HEK293 (cell line): ENCODE measurements around the gene DDI1.

ENCODE experiments used
- CTCF ChIA-PET: fragments of 350-600 bp; formaldehyde crosslinking; extraction: SDS; loops from one replicate; lab custom pipeline; 2021; ENCODE audit warnings: antibody characterized with exemption; lab: Yijun Ruan, JAX
- POLR2A ChIA-PET: fragments of 300-600 bp; formaldehyde crosslinking; extraction: SDS; loops from one replicate; lab custom pipeline; 2020; ENCODE audit warnings: antibody characterized with exemption, inconsistent platforms; lab: Yijun Ruan, JAX
- H3K27ac ChIP-seq: fragments of 200-500 bp; sonication (Bioruptor generic); 2 replicates; pipeline ENCODE4 v1.5.1; 2014; ENCODE audit warnings: low read depth, low read length, control low read depth, inconsistent platforms; ENCODE audit errors: extremely low read depth
- H3K36me3 ChIP-seq, 2 experiments: fragments of 200-500 bp in 1 of 2; sonication (Bioruptor generic) in 1 of 2; 1 replicate in 1 of 2; 2 replicates in 1 of 2; pipeline ENCODE4 v1.5.1; 2014 to 2017; ENCODE audit warnings: inconsistent platforms in 2 of 2, low read length in 2 of 2; ENCODE audit not compliant: control insufficient read depth in 2 of 2, insufficient read depth in 1 of 2
- H3K4me1 ChIP-seq: fragments of 200-500 bp; sonication (Bioruptor generic); 2 replicates; pipeline ENCODE4 v1.5.1; 2014; ENCODE audit warnings: mild to moderate bottlenecking, low read length, inconsistent platforms; ENCODE audit not compliant: control insufficient read depth, insufficient read depth
- H3K4me3 ChIP-seq: 2 replicates; pipeline ENCODE4 v1.5.1; 2011; ENCODE audit warnings: low read depth, mild to moderate bottlenecking, control low read depth, low read length, moderate library complexity
- H3K9me3 ChIP-seq: fragments of 200-500 bp; sonication (Bioruptor generic); 2 replicates; pipeline ENCODE4 v1.5.1; 2014; ENCODE audit warnings: low read depth, low read length, inconsistent platforms; ENCODE audit not compliant: control insufficient read depth, insufficient read depth
- HOXD13 ChIP-seq: sonication (generic); formaldehyde crosslinking; IDR thresholded peaks from 2 replicates; pipeline ENCODE4 v1.8.0; 2022; ENCODE audit warnings: missing genetic modification reagents, borderline replicate concordance
- MYNN ChIP-seq: fragments of 450-650 bp; formaldehyde crosslinking; IDR thresholded peaks from 2 replicates; pipeline ENCODE4 v1.5.1; 2016; ENCODE audit warnings: missing biosample characterization, missing genetic modification characterization, borderline replicate concordance
- RBAK ChIP-seq: fragments of 450-650 bp; formaldehyde crosslinking; IDR thresholded peaks from 2 replicates; pipeline ENCODE4 v1.5.1; 2016; ENCODE audit warnings: missing biosample characterization, missing genetic modification characterization
- ZNF146 ChIP-seq: fragments of 450-650 bp; formaldehyde crosslinking; IDR thresholded peaks from 2 replicates; pipeline ENCODE4 v1.5.1; 2016; ENCODE audit warnings: missing biosample characterization, missing genetic modification characterization
- ZNF2 ChIP-seq: fragments of 450-650 bp; formaldehyde crosslinking; IDR thresholded peaks from 2 replicates; pipeline ENCODE4 v1.5.1; 2016; ENCODE audit warnings: missing biosample characterization, missing genetic modification characterization
- ZNF248 ChIP-seq: fragments of 450-650 bp; formaldehyde crosslinking; IDR thresholded peaks from 2 replicates; pipeline ENCODE4 v1.5.1; 2017; ENCODE audit warnings: missing biosample characterization, missing genetic modification characterization
- ZNF302 ChIP-seq: fragments of 450-650 bp; formaldehyde crosslinking; IDR thresholded peaks from 2 replicates; pipeline ENCODE4 v1.5.1; 2016; ENCODE audit warnings: missing biosample characterization, missing genetic modification characterization, low read depth
- ZNF341 ChIP-seq: fragments of 450-650 bp; formaldehyde crosslinking; IDR thresholded peaks from 2 replicates; pipeline ENCODE4; 2016; ENCODE audit warnings: low read depth, missing biosample characterization, missing genetic modification characterization
- ZNF610 ChIP-seq: fragments of 450-650 bp; formaldehyde crosslinking; IDR thresholded peaks from 2 replicates; pipeline ENCODE4 v1.5.1; 2016; ENCODE audit warnings: missing biosample characterization, missing genetic modification characterization, borderline replicate concordance
- ZNF701 ChIP-seq: fragments of 450-650 bp; formaldehyde crosslinking; IDR thresholded peaks from 2 replicates; pipeline ENCODE4 v1.5.1; 2016; ENCODE audit warnings: missing biosample characterization, missing genetic modification characterization
- TF ChIP-seq, protein P1 (sequence below): fragments of 450-650 bp; formaldehyde crosslinking; IDR thresholded peaks from 2 replicates; pipeline ENCODE4 v1.5.1; 2016; ENCODE audit warnings: missing biosample characterization, missing genetic modification characterization
- TF ChIP-seq, protein P2 (sequence below): fragments of 450-650 bp; IDR thresholded peaks from 2 replicates; pipeline ENCODE4 v1.5.1; 2018; ENCODE audit warnings: missing biosample characterization, missing genetic modification characterization
- TF ChIP-seq, protein P3 (sequence below): fragments of 450-650 bp; formaldehyde crosslinking; IDR thresholded peaks from 2 replicates; pipeline ENCODE4 v1.5.1; 2016; ENCODE audit warnings: missing biosample characterization, missing genetic modification characterization, low read depth
- TF ChIP-seq, protein P4 (sequence below): fragments of 450-650 bp; formaldehyde crosslinking; optimal IDR thresholded peaks from 2 replicates; pipeline ENCODE3; 2016; ENCODE audit warnings: missing biosample characterization, mild to moderate bottlenecking, missing genetic modification characterization
- TF ChIP-seq, protein P5 (sequence below): fragments of 450-650 bp; formaldehyde crosslinking; IDR thresholded peaks from 2 replicates; pipeline ENCODE4 v1.5.1; 2016; ENCODE audit warnings: missing biosample characterization, missing genetic modification characterization
- TF ChIP-seq, protein P6 (sequence below): fragments of 450-650 bp; formaldehyde crosslinking; IDR thresholded peaks from 2 replicates; pipeline ENCODE4 v1.5.1; 2016; ENCODE audit warnings: missing biosample characterization, missing genetic modification characterization
- TF ChIP-seq, protein P7 (sequence below): fragments of 450-650 bp; formaldehyde crosslinking; IDR thresholded peaks from 2 replicates; pipeline ENCODE4 v1.5.1; 2016; ENCODE audit warnings: missing biosample characterization, missing genetic modification characterization

The DDI1 gene

DNA sequence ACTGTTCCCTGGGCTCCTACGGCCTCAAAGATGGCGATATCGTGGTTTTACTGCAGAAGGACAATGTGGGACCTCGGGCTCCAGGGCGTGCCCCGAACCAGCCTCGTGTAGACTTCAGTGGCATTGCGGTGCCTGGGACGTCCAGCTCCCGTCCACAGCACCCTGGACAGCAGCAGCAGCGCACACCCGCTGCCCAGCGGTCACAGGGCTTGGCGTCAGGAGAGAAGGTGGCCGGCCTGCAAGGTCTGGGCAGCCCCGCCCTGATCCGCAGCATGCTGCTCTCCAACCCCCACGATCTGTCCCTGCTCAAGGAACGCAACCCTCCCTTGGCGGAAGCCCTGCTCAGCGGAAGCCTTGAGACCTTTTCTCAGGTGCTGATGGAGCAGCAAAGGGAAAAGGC, 555 bp downstream of the DDI1 start (continued):
- TF ChIP-seq ZNF610 (tag by site-specific recombination) (no peak), ZNF146 (tag by site-specific recombination) (no peak)

DNA sequence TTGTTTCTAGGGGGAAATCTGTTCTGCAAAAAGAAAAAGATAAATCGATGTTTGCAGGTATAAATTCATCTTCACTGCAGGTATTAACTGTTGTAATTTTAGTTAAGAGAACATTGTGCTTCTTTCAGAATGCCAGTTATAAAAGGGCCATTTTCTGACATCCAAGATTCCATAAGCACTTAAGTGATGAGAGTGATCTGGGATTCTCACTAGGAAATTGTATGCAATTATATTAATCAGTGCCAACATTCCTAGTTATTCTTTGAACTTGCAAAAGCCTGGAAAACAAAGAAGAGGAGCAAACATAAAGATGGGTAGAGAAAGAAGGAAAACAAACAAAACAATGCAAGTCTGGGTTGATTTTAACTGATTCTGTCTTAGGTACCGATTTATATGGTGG, 5.4 kb downstream of the DDI1 start:
- POLR2A ChIA-PET = no interaction called here
- no peak for TF ChIP-seq HOXD13 (CRISPR knock-in tag)
- TF ChIP-seq, protein P1, sequence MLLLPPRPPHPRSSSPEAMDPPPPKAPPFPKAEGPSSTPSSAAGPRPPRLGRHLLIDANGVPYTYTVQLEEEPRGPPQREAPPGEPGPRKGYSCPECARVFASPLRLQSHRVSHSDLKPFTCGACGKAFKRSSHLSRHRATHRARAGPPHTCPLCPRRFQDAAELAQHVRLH (tag by site-specific recombination) = no peak
- no peak for TF ChIP-seq ZNF248
- TF ChIP-seq, protein P2, sequence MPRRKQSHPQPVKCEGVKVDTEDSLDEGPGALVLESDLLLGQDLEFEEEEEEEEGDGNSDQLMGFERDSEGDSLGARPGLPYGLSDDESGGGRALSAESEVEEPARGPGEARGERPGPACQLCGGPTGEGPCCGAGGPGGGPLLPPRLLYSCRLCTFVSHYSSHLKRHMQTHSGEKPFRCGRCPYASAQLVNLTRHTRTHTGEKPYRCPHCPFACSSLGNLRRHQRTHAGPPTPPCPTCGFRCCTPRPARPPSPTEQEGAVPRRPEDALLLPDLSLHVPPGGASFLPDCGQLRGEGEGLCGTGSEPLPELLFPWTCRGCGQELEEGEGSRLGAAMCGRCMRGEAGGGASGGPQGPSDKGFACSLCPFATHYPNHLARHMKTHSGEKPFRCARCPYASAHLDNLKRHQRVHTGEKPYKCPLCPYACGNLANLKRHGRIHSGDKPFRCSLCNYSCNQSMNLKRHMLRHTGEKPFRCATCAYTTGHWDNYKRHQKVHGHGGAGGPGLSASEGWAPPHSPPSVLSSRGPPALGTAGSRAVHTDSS (tag by site-specific recombination) = no peak
- no peak for TF ChIP-seq ZNF2 (tag by site-specific recombination)
- TF ChIP-seq ZNF701 (tag by site-specific recombination) = no peak
- TF ChIP-seq, protein P3, sequence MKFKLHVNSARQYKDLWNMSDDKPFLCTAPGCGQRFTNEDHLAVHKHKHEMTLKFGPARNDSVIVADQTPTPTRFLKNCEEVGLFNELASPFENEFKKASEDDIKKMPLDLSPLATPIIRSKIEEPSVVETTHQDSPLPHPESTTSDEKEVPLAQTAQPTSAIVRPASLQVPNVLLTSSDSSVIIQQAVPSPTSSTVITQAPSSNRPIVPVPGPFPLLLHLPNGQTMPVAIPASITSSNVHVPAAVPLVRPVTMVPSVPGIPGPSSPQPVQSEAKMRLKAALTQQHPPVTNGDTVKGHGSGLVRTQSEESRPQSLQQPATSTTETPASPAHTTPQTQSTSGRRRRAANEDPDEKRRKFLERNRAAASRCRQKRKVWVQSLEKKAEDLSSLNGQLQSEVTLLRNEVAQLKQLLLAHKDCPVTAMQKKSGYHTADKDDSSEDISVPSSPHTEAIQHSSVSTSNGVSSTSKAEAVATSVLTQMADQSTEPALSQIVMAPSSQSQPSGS = no peak
- TF ChIP-seq, protein P4, sequence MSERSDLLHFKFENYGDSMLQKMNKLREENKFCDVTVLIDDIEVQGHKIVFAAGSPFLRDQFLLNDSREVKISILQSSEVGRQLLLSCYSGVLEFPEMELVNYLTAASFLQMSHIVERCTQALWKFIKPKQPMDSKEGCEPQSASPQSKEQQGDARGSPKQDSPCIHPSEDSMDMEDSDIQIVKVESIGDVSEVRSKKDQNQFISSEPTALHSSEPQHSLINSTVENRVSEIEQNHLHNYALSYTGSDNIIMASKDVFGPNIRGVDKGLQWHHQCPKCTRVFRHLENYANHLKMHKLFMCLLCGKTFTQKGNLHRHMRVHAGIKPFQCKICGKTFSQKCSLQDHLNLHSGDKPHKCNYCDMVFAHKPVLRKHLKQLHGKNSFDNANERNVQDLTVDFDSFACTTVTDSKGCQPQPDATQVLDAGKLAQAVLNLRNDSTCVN = no peak
- no peak for TF ChIP-seq ZNF302 (tag by site-specific recombination)
- TF ChIP-seq, protein P5, sequence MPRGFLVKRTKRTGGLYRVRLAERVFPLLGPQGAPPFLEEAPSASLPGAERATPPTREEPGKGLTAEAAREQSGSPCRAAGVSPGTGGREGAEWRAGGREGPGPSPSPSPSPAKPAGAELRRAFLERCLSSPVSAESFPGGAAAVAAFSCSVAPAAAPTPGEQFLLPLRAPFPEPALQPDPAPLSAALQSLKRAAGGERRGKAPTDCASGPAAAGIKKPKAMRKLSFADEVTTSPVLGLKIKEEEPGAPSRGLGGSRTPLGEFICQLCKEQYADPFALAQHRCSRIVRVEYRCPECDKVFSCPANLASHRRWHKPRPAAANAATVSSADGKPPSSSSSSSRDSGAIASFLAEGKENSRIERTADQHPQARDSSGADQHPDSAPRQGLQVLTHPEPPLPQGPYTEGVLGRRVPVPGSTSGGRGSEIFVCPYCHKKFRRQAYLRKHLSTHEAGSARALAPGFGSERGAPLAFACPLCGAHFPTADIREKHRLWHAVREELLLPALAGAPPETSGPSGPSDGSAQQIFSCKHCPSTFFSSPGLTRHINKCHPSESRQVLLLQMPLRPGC = no peak
- TF ChIP-seq ZNF341 (tag by site-specific recombination) = no peak
- TF ChIP-seq RBAK (tag by site-specific recombination) = no peak
- TF ChIP-seq, protein P6, sequence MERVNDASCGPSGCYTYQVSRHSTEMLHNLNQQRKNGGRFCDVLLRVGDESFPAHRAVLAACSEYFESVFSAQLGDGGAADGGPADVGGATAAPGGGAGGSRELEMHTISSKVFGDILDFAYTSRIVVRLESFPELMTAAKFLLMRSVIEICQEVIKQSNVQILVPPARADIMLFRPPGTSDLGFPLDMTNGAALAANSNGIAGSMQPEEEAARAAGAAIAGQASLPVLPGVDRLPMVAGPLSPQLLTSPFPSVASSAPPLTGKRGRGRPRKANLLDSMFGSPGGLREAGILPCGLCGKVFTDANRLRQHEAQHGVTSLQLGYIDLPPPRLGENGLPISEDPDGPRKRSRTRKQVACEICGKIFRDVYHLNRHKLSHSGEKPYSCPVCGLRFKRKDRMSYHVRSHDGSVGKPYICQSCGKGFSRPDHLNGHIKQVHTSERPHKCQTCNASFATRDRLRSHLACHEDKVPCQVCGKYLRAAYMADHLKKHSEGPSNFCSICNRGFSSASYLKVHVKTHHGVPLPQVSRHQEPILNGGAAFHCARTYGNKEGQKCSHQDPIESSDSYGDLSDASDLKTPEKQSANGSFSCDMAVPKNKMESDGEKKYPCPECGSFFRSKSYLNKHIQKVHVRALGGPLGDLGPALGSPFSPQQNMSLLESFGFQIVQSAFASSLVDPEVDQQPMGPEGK (tag by site-specific recombination) = no peak
- no peak for TF ChIP-seq MYNN (tag by site-specific recombination)
- TF ChIP-seq, protein P7, sequence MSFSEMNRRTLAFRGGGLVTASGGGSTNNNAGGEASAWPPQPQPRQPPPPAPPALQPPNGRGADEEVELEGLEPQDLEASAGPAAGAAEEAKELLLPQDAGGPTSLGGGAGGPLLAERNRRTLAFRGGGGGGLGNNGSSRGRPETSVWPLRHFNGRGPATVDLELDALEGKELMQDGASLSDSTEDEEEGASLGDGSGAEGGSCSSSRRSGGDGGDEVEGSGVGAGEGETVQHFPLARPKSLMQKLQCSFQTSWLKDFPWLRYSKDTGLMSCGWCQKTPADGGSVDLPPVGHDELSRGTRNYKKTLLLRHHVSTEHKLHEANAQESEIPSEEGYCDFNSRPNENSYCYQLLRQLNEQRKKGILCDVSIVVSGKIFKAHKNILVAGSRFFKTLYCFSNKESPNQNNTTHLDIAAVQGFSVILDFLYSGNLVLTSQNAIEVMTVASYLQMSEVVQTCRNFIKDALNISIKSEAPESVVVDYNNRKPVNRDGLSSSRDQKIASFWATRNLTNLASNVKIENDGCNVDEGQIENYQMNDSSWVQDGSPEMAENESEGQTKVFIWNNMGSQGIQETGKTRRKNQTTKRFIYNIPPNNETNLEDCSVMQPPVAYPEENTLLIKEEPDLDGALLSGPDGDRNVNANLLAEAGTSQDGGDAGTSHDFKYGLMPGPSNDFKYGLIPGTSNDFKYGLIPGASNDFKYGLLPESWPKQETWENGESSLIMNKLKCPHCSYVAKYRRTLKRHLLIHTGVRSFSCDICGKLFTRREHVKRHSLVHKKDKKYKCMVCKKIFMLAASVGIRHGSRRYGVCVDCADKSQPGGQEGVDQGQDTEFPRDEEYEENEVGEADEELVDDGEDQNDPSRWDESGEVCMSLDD (tag by site-specific recombination) = no peak
- TF ChIP-seq, all 188 proteins: peak for 0
- CTCF ChIA-PET = no interaction called here

More for the DNA sequence above, 5.4 kb downstream of the DDI1 start:
- Histone ChIP-seq H3K4me3 (no peak overlapping the region), H3K9me3 (no peaks in the 10 kb centered on the region), H3K4me1 (no peaks in the 10 kb centered on the region), H3K36me3 (no peaks in the 10 kb centered on the region), H3K27ac (no peak overlapping the region)
